Measurements from ENCODE around the gene PRKCI. TPM values are rescaled to one million over a fixed set of nuclear protein-coding genes. Genes with fewer than 3 reads are reported as not detected.

PRKCI gene
- total RNA-seq, 4 donors from 2014 or later: 20.2 to 40.5 (median 22.4) TPM

GRCh38 chr3:170228093-170228766, 6.0 kb downstream of the PRKCI start:
- TF ChIP-seq CTCF (IDR thresholded peaks at IDR 0.05; ENCODE audit: low read depth): no peak

DNA sequence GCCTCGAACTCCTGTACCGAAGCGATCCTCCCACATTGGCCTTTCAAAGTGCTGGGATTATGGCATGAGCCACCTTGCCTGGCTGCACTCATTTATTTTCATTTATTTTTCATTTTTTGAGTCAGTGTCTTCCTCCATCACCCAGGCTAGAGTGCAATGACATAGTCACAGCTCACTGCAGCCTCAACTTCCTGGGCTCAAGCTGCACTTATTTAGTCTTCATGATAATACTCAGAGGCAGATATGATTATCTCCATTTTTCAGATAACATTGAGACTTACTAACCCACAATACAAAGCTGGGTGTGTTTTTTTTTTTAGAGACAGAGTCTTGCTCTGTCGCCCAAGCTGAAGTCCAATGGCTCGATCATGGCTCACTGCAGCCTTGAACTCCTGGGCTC, 10.0 kb downstream of the PRKCI start:
- TF ChIP-seq CTCF (IDR thresholded peaks at IDR 0.05; ENCODE audit: low read depth): no peak

GRCh38 chr3:170233530-170233929, 11.3 kb downstream of the PRKCI start:
- no peak for TF ChIP-seq CTCF (IDR thresholded peaks at IDR 0.05; ENCODE audit: low read depth)

- TF ChIP-seq CTCF (IDR thresholded peaks at IDR 0.05; ENCODE audit: low read depth): no peak
These were observed 17.9 kb downstream of the PRKCI start for GRCh38 chr3:170240142-170240541.

DNA sequence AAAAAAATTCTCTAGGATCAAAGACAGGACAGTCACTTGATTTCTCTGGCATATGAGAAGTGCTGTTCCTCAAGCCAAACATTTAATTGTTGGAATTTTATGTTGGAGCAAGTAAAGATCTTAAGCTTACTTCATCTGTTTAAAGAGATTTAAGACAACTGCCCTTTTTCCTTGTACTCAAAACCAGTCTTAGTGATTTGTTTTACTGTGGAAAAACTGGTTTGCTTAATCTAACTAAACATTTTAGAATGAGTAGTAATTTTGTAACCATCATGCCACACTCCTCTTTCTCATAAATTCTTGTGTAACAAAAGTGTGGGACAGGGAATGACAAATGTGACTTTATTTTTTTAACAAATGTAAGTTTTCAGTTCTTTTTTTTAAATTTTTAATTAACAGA, 18.4 kb downstream of the PRKCI start:
- no peak for TF ChIP-seq CTCF (IDR thresholded peaks at IDR 0.05; ENCODE audit: low read depth)

DNA sequence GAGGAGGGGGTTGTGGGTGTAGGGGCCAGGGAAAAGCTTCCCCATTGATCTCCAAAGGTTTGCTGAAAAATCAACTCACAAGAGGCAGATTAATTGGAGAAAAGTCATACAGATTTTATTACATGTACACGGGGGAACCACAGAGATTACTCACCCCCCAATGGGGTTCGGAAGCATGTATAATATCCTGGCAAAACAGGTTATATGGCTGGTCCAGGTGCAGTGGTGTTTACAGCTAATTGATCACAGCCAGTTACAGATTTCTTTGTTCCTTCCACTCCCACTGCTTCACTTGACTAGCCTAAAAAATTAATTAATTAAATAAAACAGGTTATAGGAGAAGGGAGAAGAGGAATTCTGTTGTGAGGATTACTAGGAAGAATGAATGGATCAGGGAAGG, 22.4 kb downstream of the PRKCI start:
- no peak for TF ChIP-seq CTCF (IDR thresholded peaks at IDR 0.05; ENCODE audit: low read depth)

DNA sequence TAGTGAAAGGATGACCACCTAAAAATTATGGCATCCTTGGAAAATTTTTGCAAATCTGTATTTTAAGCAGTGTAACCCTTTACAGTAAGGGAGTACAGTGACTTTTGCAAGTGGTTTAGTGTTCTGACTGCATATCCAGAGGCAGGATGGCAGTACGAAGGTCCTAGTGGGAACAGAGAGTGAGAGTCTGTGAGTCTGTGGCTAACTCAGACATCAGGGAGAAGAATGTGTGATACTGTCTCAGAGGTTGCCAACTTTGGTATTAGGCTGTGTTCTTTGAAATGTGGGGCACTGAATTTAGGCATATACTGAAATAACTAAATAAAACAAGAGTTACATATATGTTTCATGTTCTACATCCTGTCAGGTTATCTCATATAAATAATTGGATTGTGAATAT, 25.7 kb downstream of the PRKCI start:
- TF ChIP-seq CTCF (IDR thresholded peaks at IDR 0.05; ENCODE audit: low read depth): no peak

Measured in subcutaneous adipose tissue (tissue), 4 donors.